Esophagus muscularis mucosa (tissue), 4 donors: ENCODE data around the gene EDARADD. TPM values are rescaled to one million over a fixed set of nuclear protein-coding genes. Genes with fewer than 3 reads are reported as not detected.

ENCODE experiments used
- DNase-seq: peaks from one replicate; pipeline ENCODE4 v3.0.0-alpha.2; 2017; ENCODE audit errors: extremely low spot score
- H3K27ac ChIP-seq, 4 donors: fragments of 200-600 bp; sonication (generic); replicated peaks in 1 of 4; 1 replicate in 3 of 4; 2 replicates in 1 of 4; pipeline ENCODE4 v1.5.1; 2016 to 2019; ENCODE audit warnings: mild to moderate bottlenecking in 1 of 4
- H3K27me3 ChIP-seq, 4 donors: fragments of 200-600 bp; sonication (generic); one replicate each; pipeline versions ENCODE4 v1.5.1 to v1.6.0; 2016 to 2019
- H3K36me3 ChIP-seq, 4 donors: fragments of 200-600 bp; sonication (generic); one replicate each; pipeline ENCODE4 v1.5.1; 2016 to 2019
- H3K4me1 ChIP-seq, 4 donors: fragments of 200-600 bp; sonication (generic); one replicate each; pipeline ENCODE4 v1.5.1; 2016 to 2019
- H3K4me3 ChIP-seq, 4 donors: fragments of 200-600 bp; sonication (generic); 1 replicate in 2 of 4; 2 replicates in 2 of 4; pipeline ENCODE4 v1.5.1; 2016 to 2019; ENCODE audit warnings: mild to moderate bottlenecking in 4 of 4, moderate library complexity in 1 of 4
- H3K9me3 ChIP-seq, 4 donors: fragments of 200-600 bp; sonication (generic); 1 replicate in 3 of 4; 2 replicates in 1 of 4; pipeline ENCODE4 v1.5.1; 2016 to 2019
- CTCF ChIP-seq, 3 experiments: fragments of 200-600 bp in 2 of 3; fragments of 450-650 bp in 1 of 3; sonication (generic) in 2 of 3; IDR thresholded peaks; one replicate each; pipeline ENCODE4 v1.5.1; 2017 to 2019; ENCODE audit warnings: antibody characterized with exemption in 3 of 3, mild to moderate bottlenecking in 2 of 3, moderate library complexity in 1 of 3
- EP300 ChIP-seq: sonication (generic); formaldehyde crosslinking; IDR thresholded peaks from one replicate; pipeline ENCODE4 v1.6.1; 2017; ENCODE audit warnings: antibody characterized with exemption
- POLR2A ChIP-seq: fragments of 450-650 bp; IDR thresholded peaks from one replicate; pipeline ENCODE4 v1.6.1; 2017; ENCODE audit warnings: antibody characterized with exemption, moderate library complexity, mild to moderate bottlenecking, low read depth
- POLR2AphosphoS5 ChIP-seq, 2 donors: sonication (generic); formaldehyde crosslinking; IDR thresholded peaks; one replicate each; pipeline ENCODE4 v1.6.1; 2017; ENCODE audit warnings: antibody characterized with exemption in 2 of 2
- WGBS: methylation state at CpG from one replicate; pipeline ENCODE4 v1.1.5; 2018; 5-methylcytosine and 5-hydroxymethylcytosine counted together
- intact Hi-C: fragments of 100-400 bp; cut with DNase I; formaldehyde crosslinking; loops from one replicate; pipeline ENCODE4 v1.15.1; 2023
- total RNA-seq, 4 donors: library from RNA; depleted of rRNA; stranded (reverse); fragments of >200 nt; gene quantifications; one replicate each; pipeline versions ENCODE4 v1.1.0 to v1.2.1, GENCODE V29; 2016

Gene EDARADD
- total RNA-seq, 4 donors from 2014 or later, result 0.66 to 1.6 TPM; not detected in 2

- Histone ChIP-seq H3K27ac (no peak overlapping the region), H3K9me3 (no peaks in the 10 kb centered on the region), H3K36me3 (no peaks in the 10 kb centered on the region), H3K4me1 (no peaks in the 10 kb centered on the region), H3K27me3 (peaks cover 0 to 17% (median 0%) of the 10 kb centered on the region in 4 donors), H3K4me3 (no peak overlapping the region)
- DNase-seq, result no peak
- TF ChIP-seq EP300 (no peak), POLR2A (no peak), POLR2AphosphoS5 (IDR thresholded peaks at IDR 0.05) (no peak), CTCF (IDR thresholded peaks at IDR 0.05) (no peak)
- 81% methylated on average over 1 of the region's 1 CpG for WGBS
- intact Hi-C loops, result no loop called here
Observed at GRCh38 chr1:236389253-236389652, 4.8 kb upstream of the EDARADD start.

GRCh38 chr1:236391008-236391407 lies 3.1 kb upstream of the EDARADD start:
- H3K4me1 ChIP-seq, result peaks cover 0 to 15% (median 14%) of the 10 kb centered on the region in 4 donors
- H3K4me3 ChIP-seq, result no peak overlapping the region
- H3K27ac ChIP-seq, result no peak overlapping the region
- WGBS, result 84% methylated on average over 5 of the region's 5 CpGs
- peaks cover 0 to 35% (median 7%) of the 10 kb centered on the region in 4 donors for H3K27me3 ChIP-seq
- no peaks in the 10 kb centered on the region for H3K36me3 ChIP-seq
- DNase-seq, result no peak
- intact Hi-C loops, result no loop called here
- H3K9me3 ChIP-seq, result no peaks in the 10 kb centered on the region
- no peak for TF ChIP-seq POLR2AphosphoS5 (IDR thresholded peaks at IDR 0.05)
- TF ChIP-seq CTCF (IDR thresholded peaks at IDR 0.05), result no peak
- TF ChIP-seq EP300, result no peak
- no peak for TF ChIP-seq POLR2A

GRCh38 chr1:236392182-236392581 lies 1.9 kb upstream of the EDARADD start:
- 71% methylated on average over 2 of the region's 2 CpGs for WGBS
- intact Hi-C loops, result no loop called here
- no peak for DNase-seq
- Histone ChIP-seq H3K27me3 (peaks cover 0 to 46% (median 7%) of the 10 kb centered on the region in 4 donors), H3K27ac (no peak overlapping the region), H3K4me3 (no peak overlapping the region), H3K4me1 (peaks cover 0 to 19% (median 17%) of the 10 kb centered on the region in 4 donors), H3K36me3 (no peaks in the 10 kb centered on the region), H3K9me3 (no peaks in the 10 kb centered on the region)
- TF ChIP-seq EP300 (no peak), POLR2A (no peak), CTCF (IDR thresholded peaks at IDR 0.05) (no peak), POLR2AphosphoS5 (IDR thresholded peaks at IDR 0.05) (no peak)

- no peak for DNase-seq
- peak overlapping the region; percentile 51 to 64 (median 56) for H3K4me3 ChIP-seq
- H3K27me3 ChIP-seq, result peaks cover 0 to 71% (median 7%) of the 10 kb centered on the region in 4 donors
- TF ChIP-seq POLR2AphosphoS5 (IDR thresholded peaks at IDR 0.05) (no peak), EP300 (no peak), POLR2A (no peak), CTCF (IDR thresholded peaks at IDR 0.05) (no peak)
- no peaks in the 10 kb centered on the region for H3K36me3 ChIP-seq
- WGBS, result 14% methylated on average over 11 of the region's 17 CpGs
- peaks cover 0 to 19% (median 17%) of the 10 kb centered on the region in 4 donors for H3K4me1 ChIP-seq
- H3K9me3 ChIP-seq, result no peaks in the 10 kb centered on the region
- no peak overlapping the region for H3K27ac ChIP-seq
- intact Hi-C loops, result no loop called here
Observed at GRCh38 chr1:236394879-236395229, 768 bp downstream of the EDARADD start.
